Muscle of arm (tissue), 12 donors: Measurements from ENCODE around the gene MLH3. TPM values are rescaled to one million over a fixed set of nuclear protein-coding genes. Genes with fewer than 3 reads are reported as not detected.
"Not testable (repeated sequence)": the region's sequence is repeated elsewhere in the genome, so short reads cannot be mapped to it uniquely, and the experiment has no call there.

Experiments used
- DNase-seq: peaks from one replicate; pipeline ENCODE4 v3.0.0-alpha.2; 2013
- polyA plus RNA-seq, 12 donors: library from polyadenylated mRNA; unstranded; fragments of 120-200 nt; gene quantifications; one replicate each; pipeline ENCODE4 v1.2.1, GENCODE V29; 2013; ENCODE audit not compliant: insufficient read length in 12 of 12

The MLH3 gene
- polyA plus RNA-seq, 12 donors: 19.0 to 28.6 (median 23.0) TPM; not detected in 1

GRCh38 chr14:75040959-75041358 lies 10.3 kb downstream of the MLH3 start:
- DNase-seq: no peak

DNA sequence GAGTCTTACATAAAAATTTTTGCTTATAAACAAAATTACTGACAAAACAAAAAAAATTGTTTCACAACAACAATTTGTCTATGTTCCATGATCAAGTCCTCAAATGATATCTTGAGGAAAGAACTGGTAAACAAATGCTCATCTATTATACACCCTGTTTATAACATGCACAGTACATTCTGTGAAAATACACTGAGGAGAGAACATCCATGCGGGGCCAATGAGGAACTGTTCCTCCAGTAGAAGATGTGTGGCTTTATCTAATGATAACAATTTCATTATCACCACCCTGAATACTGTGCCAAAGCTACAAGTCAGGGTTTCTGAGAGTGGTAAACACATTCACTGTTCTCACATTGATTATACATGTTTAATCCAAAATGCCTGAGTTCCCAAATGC lies 10.8 kb downstream of the MLH3 start:
- no peak for DNase-seq

GRCh38 chr14:75032939-75033338 lies 18.3 kb downstream of the MLH3 start:
- DNase-seq: no peak

DNA sequence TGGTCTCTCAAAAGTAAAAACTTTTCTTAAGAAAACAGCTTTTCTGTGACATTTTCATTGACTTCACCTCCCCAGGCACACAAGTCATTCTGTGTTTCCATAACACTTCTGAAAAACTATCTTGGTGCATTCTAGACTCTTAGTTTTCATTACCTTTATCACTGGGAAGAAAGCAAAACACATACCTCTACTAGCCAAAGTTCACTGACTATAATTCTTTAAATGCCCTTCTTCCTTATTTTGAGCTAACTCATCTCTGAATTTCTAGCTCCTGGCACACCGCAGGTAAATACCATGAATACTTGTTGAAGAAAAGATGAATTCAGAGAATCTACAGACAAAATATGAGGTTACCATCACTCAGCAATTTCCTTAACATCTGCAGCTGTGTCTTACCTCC lies 21.1 kb downstream of the MLH3 start:
- no peak for DNase-seq

DNA sequence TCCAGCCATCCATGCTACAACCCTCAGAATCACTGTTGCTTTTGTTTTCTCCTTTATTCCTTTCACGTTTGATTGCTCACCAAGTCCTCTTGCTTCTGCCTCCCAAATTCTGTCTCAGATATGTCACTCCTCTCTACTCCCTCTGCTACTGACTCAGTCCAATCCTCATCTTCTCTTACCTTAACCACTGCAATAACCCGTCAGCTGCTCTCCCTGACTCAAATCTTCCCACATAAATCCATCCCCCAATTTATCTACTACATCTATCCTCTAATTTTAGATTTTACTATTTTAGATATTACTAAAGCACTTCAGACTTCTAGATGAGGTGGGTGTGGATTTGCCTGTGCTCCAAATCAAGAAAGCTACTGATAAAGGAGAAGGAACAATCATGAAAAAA lies 25.4 kb downstream of the MLH3 start:
- no peak for DNase-seq

GRCh38 chr14:75025082-75025481 lies 26.2 kb downstream of the MLH3 start:
- no peak for DNase-seq

DNA sequence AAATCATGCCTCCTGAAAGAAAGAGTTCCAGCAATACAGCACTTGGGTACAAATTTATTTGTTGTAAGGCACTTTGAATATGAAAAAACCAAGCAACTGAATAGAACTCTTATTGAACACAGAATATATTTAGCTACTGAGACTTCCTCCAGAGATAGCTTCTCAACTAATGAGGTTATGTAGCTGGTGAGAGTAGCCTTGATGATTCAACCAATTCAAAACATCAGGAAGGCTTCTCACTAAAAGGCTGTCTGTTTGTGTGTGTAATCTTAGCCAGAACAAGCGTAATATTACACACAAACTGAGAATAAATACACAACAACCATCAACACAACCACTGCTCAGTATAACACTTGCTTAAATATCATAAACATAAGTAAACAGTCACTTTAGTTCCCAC lies 28.2 kb downstream of the MLH3 start:
- no peak for DNase-seq

DNA sequence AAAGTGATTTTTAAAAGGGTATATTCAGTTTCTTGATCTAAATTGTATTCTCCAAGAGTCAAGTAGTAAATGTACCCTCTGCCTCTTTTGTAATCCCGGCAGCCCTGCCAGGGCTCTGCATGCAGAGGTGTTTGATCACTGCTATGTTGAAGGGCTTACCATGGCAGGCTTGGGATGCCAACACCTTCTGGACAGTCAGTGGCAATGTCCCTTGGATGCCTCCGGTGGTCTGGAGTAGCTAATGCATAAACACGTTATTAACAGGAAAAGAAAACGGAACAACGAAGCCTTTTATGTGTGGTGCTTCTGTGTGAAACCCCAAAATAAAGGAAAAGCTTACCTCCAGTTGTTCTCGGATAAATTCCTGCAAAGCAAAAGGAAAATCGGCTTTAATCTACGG lies 28.6 kb downstream of the MLH3 start:
- no peak for DNase-seq

DNA sequence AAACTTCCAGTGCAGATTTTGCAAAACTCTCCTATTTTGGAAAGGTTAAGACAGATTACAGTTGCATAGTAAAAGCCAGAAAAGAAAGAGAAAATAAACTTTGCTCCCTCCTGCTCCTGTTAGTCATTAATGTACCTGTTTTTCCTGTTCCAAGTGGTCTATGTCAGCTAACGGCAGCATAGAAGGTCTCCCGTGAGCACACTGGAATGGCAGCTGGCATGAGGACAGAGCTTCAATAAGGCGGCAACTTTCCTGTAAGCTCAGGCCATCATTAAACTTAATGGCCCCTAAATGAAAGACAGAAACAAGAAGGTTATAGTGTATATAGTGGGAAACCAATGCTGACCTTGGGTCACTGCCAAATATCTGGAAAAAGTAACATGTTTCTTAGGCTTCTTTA lies 32.6 kb downstream of the MLH3 start:
- DNase-seq: no peak

DNA sequence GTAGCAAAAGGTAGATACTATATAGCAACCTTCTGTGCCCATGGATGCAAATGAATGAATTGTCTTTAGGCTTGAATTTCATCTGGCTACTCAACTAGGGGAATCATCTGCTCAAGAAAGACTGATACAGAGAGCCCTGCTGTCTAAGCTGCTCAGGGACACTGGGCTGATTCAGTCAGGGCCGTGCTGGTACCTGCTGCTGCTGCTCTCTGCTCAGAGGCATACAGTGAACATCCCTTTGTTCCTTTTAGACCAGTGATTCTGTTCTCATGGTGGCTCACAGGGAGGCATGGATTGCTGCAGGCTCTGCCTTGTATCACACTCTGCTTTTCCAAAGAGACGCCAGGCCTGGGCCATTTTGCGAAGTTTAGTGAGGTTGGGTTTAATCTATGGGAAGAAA lies 34.5 kb downstream of the MLH3 start:
- DNase-seq: no peak

GRCh38 chr14:75015496-75015895 lies 35.8 kb downstream of the MLH3 start:
- DNase-seq: no peak

GRCh38 chr14:75013290-75013689 lies 38.0 kb downstream of the MLH3 start:
- no peak for DNase-seq

DNA sequence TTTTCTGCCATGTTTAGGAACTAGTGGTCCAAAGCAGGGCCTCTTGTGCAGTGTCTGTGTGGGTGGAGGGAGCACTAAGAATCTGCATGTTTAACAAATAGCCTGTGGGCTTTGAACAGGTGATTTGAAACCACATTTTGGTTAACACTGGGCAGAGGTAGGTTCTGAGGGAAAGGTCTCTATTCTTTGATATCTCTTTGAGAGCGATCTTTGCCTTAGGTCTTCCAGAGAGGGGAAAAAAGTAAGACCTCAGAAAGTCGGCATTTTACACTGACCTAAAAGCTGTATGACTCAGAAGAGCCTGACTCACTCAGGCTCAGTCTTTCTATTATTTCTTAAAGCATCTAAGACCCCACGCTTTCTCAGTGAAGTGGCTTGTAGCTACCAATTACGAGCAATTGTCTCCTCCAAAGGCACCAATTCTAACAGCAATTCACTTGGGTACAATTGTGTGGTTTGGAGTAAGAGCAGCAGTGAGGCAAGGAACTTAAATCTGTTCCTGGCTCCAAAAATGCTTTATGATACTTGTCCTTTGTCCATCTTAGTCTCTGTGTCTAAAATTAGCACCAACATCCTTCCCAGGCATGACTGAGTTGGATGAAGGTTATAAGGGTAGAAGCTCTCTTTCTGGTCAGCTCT lies 39.8 kb downstream of the MLH3 start:
- peak; percentile 31 for DNase-seq

DNA sequence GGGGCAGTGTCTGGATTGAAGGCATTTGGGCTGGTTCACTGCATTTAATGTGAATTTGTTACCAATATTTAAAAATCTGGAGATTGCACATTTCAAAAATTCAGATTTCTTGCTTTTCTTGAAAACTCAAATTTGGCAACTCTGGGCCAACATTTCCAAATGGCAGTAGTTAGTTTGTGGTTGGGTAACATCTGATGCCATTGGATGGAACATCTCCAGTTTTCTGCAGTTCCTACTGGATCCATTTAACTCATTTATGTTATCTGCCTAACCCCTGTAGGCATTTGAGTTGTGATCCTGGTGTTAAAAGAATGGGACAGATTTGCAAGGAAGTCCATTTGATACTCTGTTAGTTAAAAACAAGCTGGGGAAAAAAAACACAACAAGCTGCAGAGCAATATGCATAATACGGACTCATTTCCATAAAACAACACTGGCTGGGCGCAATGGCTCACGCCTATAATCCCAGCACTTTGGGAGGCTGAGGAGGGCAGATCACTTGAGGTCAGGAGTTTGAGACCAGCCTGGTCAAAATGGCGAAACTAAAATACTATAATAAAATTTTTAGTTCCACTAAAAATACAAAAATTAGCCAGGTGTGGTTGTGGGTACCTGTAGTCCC lies 40.7 kb downstream of the MLH3 start:
- DNase-seq: no peak

DNA sequence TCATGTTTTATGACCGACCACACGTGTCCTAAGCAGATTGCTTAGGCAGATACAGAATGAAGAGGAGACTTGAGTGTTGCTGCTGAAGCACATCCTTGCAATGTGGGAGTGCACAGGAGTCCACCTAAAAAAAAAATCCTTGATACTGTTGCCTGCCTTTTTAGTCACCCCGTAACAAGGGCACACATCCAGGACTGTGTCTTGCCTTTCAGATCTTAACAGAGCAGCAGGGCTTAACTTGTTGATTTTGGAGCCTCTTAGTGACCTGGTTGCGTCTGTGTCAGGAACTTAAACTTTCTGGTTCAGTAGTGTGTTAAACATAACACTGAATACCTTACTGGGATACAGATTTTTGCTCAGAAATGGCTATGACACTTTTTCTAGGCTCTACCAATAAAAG lies 42.1 kb downstream of the MLH3 start:
- no peak for DNase-seq

DNA sequence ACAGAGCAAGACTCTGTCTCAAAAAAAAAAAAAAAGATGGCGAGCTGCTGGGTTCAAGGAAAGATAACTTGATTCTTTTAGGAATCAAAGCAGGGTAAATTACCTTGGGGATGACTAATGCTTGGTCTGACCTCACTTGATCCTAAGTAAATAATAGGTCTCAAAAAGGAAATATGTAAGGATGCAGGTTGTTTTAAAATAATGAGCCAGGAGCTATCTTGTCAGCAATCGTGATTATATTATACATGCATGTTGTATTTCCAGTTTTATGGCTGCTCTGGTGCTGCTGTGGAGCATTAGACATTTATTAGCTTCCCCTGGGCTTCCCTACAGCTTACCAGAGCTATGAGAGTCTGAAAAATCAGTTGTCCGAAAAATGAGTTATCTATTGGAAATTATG lies 45.9 kb downstream of the MLH3 start:
- DNase-seq: no peak

DNA sequence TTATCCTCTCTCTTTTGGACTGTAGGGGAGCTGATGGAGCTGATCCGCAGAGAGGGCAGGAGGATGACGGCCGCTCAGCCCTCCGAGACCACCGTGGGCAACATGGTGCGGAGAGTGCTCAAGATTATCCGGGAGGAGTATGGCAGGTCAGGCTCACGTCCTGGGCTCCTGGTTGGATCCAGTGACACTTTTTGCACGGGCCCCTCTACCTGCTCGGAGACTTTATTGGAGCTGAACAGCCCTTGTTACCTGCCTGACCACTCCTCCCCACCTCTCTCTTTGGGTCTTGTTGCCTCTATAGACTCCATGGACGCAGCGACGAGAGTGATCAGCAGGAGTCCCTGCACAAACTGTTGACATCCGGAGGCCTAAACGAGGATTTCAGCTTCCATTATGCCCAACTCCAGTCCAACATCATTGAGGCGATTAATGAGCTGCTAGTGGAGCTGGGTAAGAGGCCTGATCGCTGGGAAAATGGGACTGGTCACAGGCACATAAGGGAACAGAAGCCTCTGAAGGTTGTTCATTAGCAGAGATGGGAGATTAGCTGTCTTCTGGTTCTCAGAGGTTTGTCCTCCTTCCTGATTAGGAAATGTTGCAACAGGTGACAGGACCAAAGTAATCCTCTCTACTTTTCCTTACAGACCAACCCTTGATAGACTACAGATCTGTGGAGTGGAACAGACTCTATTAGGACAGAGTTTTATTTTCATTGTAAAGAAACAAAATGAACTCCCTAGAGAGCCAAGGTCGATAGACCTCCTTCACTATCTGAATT lies 47.8 kb downstream of the MLH3 start:
- DNase-seq: no peak

GRCh38 chr14:75002392-75003249 lies 48.6 kb downstream of the MLH3 start, which contains the start of gene EIF2B2:
Gene EIF2B2 (plus strand): TSS chr14:75002921. CDS start chr14:75002991, 70 bp downstream.
- peak; percentile 98 for DNase-seq

DNA sequence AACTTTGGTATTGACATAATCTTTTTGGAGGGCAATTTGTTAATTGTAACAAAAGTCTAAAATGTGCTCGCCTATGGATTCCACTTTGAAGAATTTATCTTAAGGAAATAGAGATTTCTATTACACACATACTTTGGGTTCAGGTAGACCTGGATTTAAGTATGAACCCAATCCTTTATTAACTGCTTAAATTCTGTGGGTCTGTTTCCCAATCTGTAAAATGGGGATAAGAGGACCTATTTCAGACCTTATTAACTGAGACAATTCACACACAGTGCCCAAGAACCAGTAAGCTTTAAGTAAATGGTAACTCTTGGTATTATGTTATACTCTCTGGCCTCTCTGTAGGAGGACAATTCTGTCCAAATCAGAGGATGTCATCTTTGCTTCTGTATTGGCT lies 49.4 kb downstream of the MLH3 start:
- DNase-seq: no peak

GRCh38 chr14:75001261-75001660 lies 50.0 kb downstream of the MLH3 start:
- no peak for DNase-seq

DNA sequence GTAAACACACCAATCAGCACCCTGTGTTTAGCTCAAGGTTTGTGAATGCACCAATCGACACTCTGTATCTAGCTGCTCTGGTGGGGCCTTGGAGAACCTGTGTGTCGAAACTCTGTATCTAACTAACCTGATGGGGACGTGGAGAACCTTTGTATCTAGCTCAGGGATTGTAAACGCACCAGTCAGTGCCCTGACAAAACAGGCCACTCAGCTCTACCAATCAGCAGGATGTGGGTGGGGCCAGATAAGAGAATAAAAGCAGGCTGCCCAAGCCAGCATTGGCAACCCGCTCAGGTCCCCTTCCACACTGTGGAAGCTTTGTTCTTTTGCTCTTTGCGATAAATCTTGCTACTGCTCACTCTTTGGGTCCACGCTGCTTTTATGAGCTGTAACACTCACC lies 55.5 kb downstream of the MLH3 start:
- not testable (repeated sequence) for DNase-seq

DNA sequence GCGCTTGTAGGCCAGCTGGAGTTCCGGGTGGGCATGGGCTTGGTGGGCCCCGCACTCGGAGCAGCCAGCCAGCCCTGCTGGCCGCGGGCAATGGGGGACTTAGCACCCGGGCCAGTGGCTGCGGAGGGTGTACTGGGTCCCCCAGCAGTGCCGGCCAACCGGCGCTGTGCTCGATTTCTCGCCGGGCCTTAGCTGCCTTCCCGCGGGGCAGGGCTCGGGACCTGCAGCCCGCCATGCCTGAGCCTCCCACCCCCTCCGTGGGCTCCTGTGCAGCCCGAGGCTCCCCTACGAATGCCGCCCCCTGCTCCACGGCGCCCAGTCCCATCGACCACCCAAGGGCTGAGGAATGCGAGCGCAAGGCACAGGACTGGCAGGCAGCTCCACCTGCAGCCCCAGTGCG lies 57.1 kb downstream of the MLH3 start:
- DNase-seq: not testable (repeated sequence)
